ENCODE measurements around the gene ANKDD1A.

Gene ANKDD1A

GRCh38 chr15:64923546-64923945 lies 11.8 kb downstream of the ANKDD1A start:
- DNase-seq (ENCODE audit: low read depth): no peak

GRCh38 chr15:64925335-64926330 lies 13.9 kb downstream of the ANKDD1A start:
- DNase-seq (ENCODE audit: low read depth): no peak

GRCh38 chr15:64926661-64927060 lies 15.0 kb downstream of the ANKDD1A start:
- DNase-seq (ENCODE audit: low read depth): no peak

GRCh38 chr15:64928626-64929220 lies 17.0 kb downstream of the ANKDD1A start:
- DNase-seq (ENCODE audit: low read depth): no peak

- DNase-seq (ENCODE audit: low read depth): no peak
Measured at GRCh38 chr15:64930019-64930652, 18.4 kb downstream of the ANKDD1A start.

- DNase-seq (ENCODE audit: low read depth): no peak
Measured at GRCh38 chr15:64930778-64931371, 19.2 kb downstream of the ANKDD1A start.

- DNase-seq (ENCODE audit: low read depth): no peak
Measured at GRCh38 chr15:64931381-64931780, 19.7 kb downstream of the ANKDD1A start.

- no peak for DNase-seq (ENCODE audit: low read depth)
Measured at GRCh38 chr15:64934023-64934422, 22.3 kb downstream of the ANKDD1A start.

GRCh38 chr15:64938192-64938591 lies 26.5 kb downstream of the ANKDD1A start:
- DNase-seq (ENCODE audit: low read depth): no peak

GRCh38 chr15:64942356-64942755 lies 30.7 kb downstream of the ANKDD1A start:
- DNase-seq (ENCODE audit: low read depth): no peak

- DNase-seq (ENCODE audit: low read depth): no peak
Measured at GRCh38 chr15:64943512-64944225, 32.0 kb downstream of the ANKDD1A start.

- DNase-seq (ENCODE audit: low read depth): no peak
Measured at GRCh38 chr15:64944961-64945360, 33.3 kb downstream of the ANKDD1A start.

- DNase-seq (ENCODE audit: low read depth): no peak
Measured at GRCh38 chr15:64947211-64947610, 35.5 kb downstream of the ANKDD1A start.

- DNase-seq (ENCODE audit: low read depth): no peak
Measured at GRCh38 chr15:64948916-64949315, 37.2 kb downstream of the ANKDD1A start.

- no peak for DNase-seq (ENCODE audit: low read depth)
Measured at GRCh38 chr15:64949383-64950186, 37.9 kb downstream of the ANKDD1A start.

- no peak for DNase-seq (ENCODE audit: low read depth)
Measured at GRCh38 chr15:64950888-64951287, 39.2 kb downstream of the ANKDD1A start.

GRCh38 chr15:64951777-64952418 lies 40.2 kb downstream of the ANKDD1A start:
- no peak for DNase-seq (ENCODE audit: low read depth)

- DNase-seq (ENCODE audit: low read depth): no peak
Measured at GRCh38 chr15:64954395-64954794, 42.7 kb downstream of the ANKDD1A start.

GRCh38 chr15:64959128-64959527 lies 47.4 kb downstream of the ANKDD1A start:
- DNase-seq (ENCODE audit: low read depth): no peak

GRCh38 chr15:64960153-64960552 lies 48.5 kb downstream of the ANKDD1A start:
- DNase-seq (ENCODE audit: low read depth): no peak

Measured in activated gamma-delta T cell treated with anti-CD3 and anti-CD28 coated beads, Interleukin-2, amount 50 U/mL, for 16 hours (primary cell).